A549 treated with Mapracorat at 1 μM for 4 hours (cell line): Measurements from ENCODE around the gene PLEKHG7. TPM values are rescaled to one million over a fixed set of nuclear protein-coding genes. Genes with fewer than 3 reads are reported as not detected.

ENCODE experiments used
- total RNA-seq: library from RNA; stranded (reverse); fragments of 200-300 nt; extraction: Qiagen RNA extraction; gene quantifications from 5 replicates; pipeline ENCODE4 v1.2.3, GENCODE V29; 2022

The PLEKHG7 gene, protein sequence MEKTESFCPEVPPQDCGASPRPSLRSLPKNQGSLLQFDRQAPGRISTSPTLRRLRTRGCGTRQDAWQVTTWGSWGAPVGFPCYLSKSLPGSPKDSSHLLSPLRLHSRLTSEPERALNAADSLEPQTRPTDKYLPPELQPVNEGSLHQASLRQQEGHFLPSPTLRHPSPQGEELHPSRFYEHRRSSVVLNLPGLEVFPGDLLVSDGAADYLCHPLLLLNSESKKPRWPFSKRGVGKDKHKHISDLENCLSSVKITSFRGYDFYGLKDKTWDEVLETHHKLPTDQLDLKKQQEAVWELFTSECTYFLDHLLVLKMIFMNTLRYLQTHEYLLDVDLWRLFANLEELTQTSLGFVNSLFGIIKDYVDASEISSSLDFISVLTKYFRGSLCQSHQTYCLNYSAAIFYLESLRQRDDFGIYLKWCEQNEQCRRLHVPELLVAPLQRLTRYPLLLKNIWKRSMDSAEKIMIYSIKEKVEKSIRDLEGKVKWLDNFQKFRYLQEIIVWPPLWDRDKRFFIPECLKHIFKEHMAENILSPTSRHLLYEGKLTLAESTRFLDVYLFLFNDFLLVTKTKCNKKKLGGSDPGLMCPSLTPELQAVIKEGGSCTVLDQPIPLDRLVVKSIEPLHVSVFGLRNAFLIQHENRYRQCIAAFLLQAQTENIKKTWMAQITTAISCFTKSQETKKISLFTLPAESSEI
- not detected in 5 replicates for total RNA-seq

DNA sequence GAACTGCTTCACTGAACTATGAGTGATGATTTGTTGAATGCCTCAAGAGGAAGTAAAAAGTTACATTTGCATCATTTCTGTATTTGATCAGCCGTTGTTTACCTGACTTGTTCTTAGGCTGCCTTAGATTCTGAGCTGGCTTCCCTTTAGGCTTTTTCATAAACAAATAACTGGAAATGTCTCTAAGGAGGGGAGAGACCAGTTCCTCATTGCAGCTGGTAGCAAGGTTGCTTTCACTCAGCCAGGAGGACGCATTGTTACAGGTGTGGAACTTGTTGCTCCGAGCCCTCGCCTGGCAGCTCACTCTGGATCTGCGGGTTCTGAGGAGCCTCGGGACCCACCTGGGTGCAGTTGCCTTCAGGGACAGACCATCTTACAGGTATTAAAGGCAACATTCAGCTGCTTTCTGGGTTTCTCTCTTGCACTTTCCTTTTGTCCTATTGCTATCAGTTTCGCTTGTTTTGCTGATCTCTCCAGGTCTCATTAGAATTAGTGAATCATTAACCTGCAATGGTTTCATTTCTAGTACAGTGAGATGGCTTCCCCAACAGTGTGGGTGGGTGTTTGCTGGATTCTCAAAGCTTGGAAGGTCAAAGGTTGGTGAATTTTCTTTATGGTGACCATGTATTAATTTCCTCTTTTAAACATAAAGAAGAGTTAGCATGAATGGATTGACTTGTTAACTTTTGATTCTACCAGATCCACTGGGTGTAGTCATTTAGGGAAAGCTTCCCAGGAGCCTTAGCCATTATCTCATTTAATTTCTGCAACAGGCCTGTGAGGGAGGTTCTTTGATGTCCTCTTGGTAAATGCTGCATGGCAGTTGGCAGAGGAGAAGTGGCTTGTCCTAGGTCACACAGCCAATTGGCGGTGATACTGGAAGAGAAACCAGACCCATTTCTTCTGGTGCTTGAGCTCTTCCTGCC lies at the start of gene PLEKHG7:
Gene PLEKHG7 (plus strand): TSS at position 236 of the 926 bp plus-strand sequence. CDS start 3,643 bp downstream, outside the sequence.

Other genes with a start within 250 kb of the PLEKHG7 start
- gene EEA1, start 226.3 kb downstream of the PLEKHG7 start, total RNA-seq = 3.6 to 6.7 TPM (median 6.5 TPM) in 5 replicates